Esophagus muscularis mucosa (tissue), 4 donors: Measurements from ENCODE around the gene DAB1.

Experiments used
- CTCF ChIP-seq, 3 experiments: fragments of 200-600 bp in 2 of 3; fragments of 450-650 bp in 1 of 3; sonication (generic) in 2 of 3; IDR thresholded peaks; one replicate each; pipeline ENCODE4 v1.5.1; 2017 to 2019; ENCODE audit warnings: antibody characterized with exemption in 3 of 3, mild to moderate bottlenecking in 2 of 3, moderate library complexity in 1 of 3
- EP300 ChIP-seq: sonication (generic); formaldehyde crosslinking; IDR thresholded peaks from one replicate; pipeline ENCODE4 v1.6.1; 2017; ENCODE audit warnings: antibody characterized with exemption
- POLR2A ChIP-seq: fragments of 450-650 bp; IDR thresholded peaks from one replicate; pipeline ENCODE4 v1.6.1; 2017; ENCODE audit warnings: antibody characterized with exemption, moderate library complexity, mild to moderate bottlenecking, low read depth

GRCh38 chr1:57131701-57132394, 292.0 kb downstream of the DAB1 start:
- TF ChIP-seq CTCF (IDR thresholded peaks at IDR 0.05) (no peak), EP300 (no peak), POLR2A (no peak)
